CD4-positive, alpha-beta T cell treated with Interleukin-4 for 1 hour (primary cell): ENCODE measurements around the gene IBTK.
"Not testable (repeated sequence)": the region's sequence is repeated elsewhere in the genome, so short reads cannot be mapped to it uniquely, and the experiment has no call there.

Experiments
- DNase-seq, 2 donors: peaks; one replicate each; pipeline ENCODE4 v3.0.0-alpha.2; 2020 to 2022

IBTK gene

GRCh38 chr6:82246802-82247504, 591 bp downstream of the IBTK start:
- DNase-seq: peak in 1 of 2 donors; percentile 40

- peak in 1 of 2 donors; percentile 9 for DNase-seq
Measured at GRCh38 chr6:82246370-82246769, 1.2 kb downstream of the IBTK start.

- no peak for DNase-seq
Measured at GRCh38 chr6:82245376-82245775, 2.2 kb downstream of the IBTK start.

GRCh38 chr6:82243884-82244283, 3.7 kb downstream of the IBTK start:
- no peak for DNase-seq

- no peak for DNase-seq
Measured at GRCh38 chr6:82240186-82240585, 7.4 kb downstream of the IBTK start.

GRCh38 chr6:82239597-82239996, 7.9 kb downstream of the IBTK start:
- no peak for DNase-seq

- no peak for DNase-seq
Measured at GRCh38 chr6:82237013-82237412, 10.5 kb downstream of the IBTK start.

GRCh38 chr6:82227770-82228169, 19.8 kb downstream of the IBTK start:
- peak in 1 of 2 donors; percentile 13 for DNase-seq

GRCh38 chr6:82220167-82220566, 27.4 kb downstream of the IBTK start:
- DNase-seq: no peak

GRCh38 chr6:82217018-82217586, 30.4 kb downstream of the IBTK start:
- no peak for DNase-seq

- DNase-seq: no peak
Measured at GRCh38 chr6:82216549-82216948, 31.0 kb downstream of the IBTK start.

- no peak for DNase-seq
Measured at GRCh38 chr6:82211326-82211725, 36.2 kb downstream of the IBTK start.

GRCh38 chr6:82208913-82209312, 38.6 kb downstream of the IBTK start:
- no peak for DNase-seq

- DNase-seq: no peak
Measured at GRCh38 chr6:82205930-82206392, 41.6 kb downstream of the IBTK start.

- DNase-seq: no peak
Measured at GRCh38 chr6:82204020-82204419, 43.5 kb downstream of the IBTK start.

- no peak for DNase-seq
Measured at GRCh38 chr6:82197784-82198183, 49.8 kb downstream of the IBTK start.

GRCh38 chr6:82197245-82197644, 50.3 kb downstream of the IBTK start:
- not testable (repeated sequence) for DNase-seq

GRCh38 chr6:82196161-82196560, 51.4 kb downstream of the IBTK start:
- DNase-seq: no peak

GRCh38 chr6:82195619-82196018, 51.9 kb downstream of the IBTK start:
- DNase-seq: no peak

GRCh38 chr6:82185948-82186535, 61.5 kb downstream of the IBTK start:
- DNase-seq: no peak

GRCh38 chr6:82183642-82184282, 63.8 kb downstream of the IBTK start:
- DNase-seq: no peak

- no peak for DNase-seq
Measured at GRCh38 chr6:82182756-82183155, 64.8 kb downstream of the IBTK start.

- no peak for DNase-seq
Measured at GRCh38 chr6:82179415-82179814, 68.1 kb downstream of the IBTK start.

- no peak for DNase-seq
Measured at GRCh38 chr6:82178759-82179112, 68.8 kb downstream of the IBTK start.
